Gastrocnemius medialis (tissue), 4 donors: ENCODE measurements around the gene C4orf51. TPM values are rescaled to one million over a fixed set of nuclear protein-coding genes. Genes with fewer than 3 reads are reported as not detected.

Experiments used
- ATAC-seq, 2 donors: fragments of 150-250 bp; one replicate each; pipeline ENCODE4 v1.9.1; 2016
- DNase-seq, 2 donors: peaks; one replicate each; pipeline ENCODE4 v3.0.0-alpha.2; 2019
- H3K27ac ChIP-seq, 4 donors: fragments of 200-600 bp; sonication (generic); 1 replicate in 1 of 4; 2 replicates in 3 of 4; pipeline ENCODE4 v1.5.1; 2016 to 2018; ENCODE audit warnings: mild to moderate bottlenecking in 2 of 4, moderate library complexity in 1 of 4
- H3K27me3 ChIP-seq, 3 donors: fragments of 200-600 bp; sonication (generic) in 2 of 3; 1 replicate in 1 of 3; 2 replicates in 2 of 3; pipeline versions ENCODE4 v1.5.1 to v1.6.0; 2016 to 2019; ENCODE audit warnings: mild to moderate bottlenecking in 1 of 3, moderate library complexity in 1 of 3
- H3K36me3 ChIP-seq, 2 donors: fragments of 200-600 bp; sonication (generic) in 1 of 2; one replicate each; pipeline ENCODE4 v1.5.1; 2017 to 2018
- H3K4me1 ChIP-seq, 2 donors: fragments of 200-600 bp; sonication (generic) in 1 of 2; one replicate each; pipeline ENCODE4 v1.5.1; 2016 to 2017; ENCODE audit warnings: mild to moderate bottlenecking in 2 of 2
- H3K4me3 ChIP-seq, 4 donors: fragments of 200-600 bp; sonication (generic) in 3 of 4; 1 replicate in 1 of 4; 2 replicates in 3 of 4; pipeline ENCODE4 v1.5.1; 2016 to 2019; ENCODE audit warnings: mild to moderate bottlenecking in 2 of 4
- H3K9me3 ChIP-seq, 3 donors: fragments of 200-600 bp; sonication (generic) in 2 of 3; 1 replicate in 1 of 3; 2 replicates in 2 of 3; pipeline ENCODE4 v1.5.1; 2016 to 2019
- CTCF ChIP-seq, 5 experiments: fragments of 450-650 bp in 3 of 5; fragments of 200-600 bp in 2 of 5; sonication (generic) in 2 of 5; IDR thresholded peaks in 4 of 5; conservative IDR thresholded peaks in 1 of 5; 1 replicate in 4 of 5; 2 replicates in 1 of 5; pipeline ENCODE4 v1.5.1; 2016 to 2019; ENCODE audit warnings: antibody characterized with exemption in 5 of 5, mild to moderate bottlenecking in 3 of 5, moderate library complexity in 3 of 5
- POLR2A ChIP-seq, 2 donors: fragments of 450-650 bp; IDR thresholded peaks; one replicate each; pipeline ENCODE4 v1.6.1; 2017; ENCODE audit warnings: antibody characterized with exemption in 2 of 2, mild to moderate bottlenecking in 2 of 2, moderate library complexity in 2 of 2
- in situ Hi-C, 4 donors: fragments of 200-750 bp; cut with MboI; loops; one replicate each; pipeline versions ENCODE4 v1.15.0 to v1.8.0; 2017; ENCODE audit warnings: low sequenced_read_pairs in 4 of 4
- intact Hi-C: fragments of 100-400 bp; cut with DNase I; formaldehyde crosslinking; loops from one replicate; pipeline ENCODE4 v1.15.1; 2023; ENCODE audit warnings: low total_unique reads
- total RNA-seq, 4 donors: library from RNA; depleted of rRNA; stranded (reverse); fragments of >200 nt; gene quantifications; one replicate each; pipeline versions ENCODE4 v1.1.0 to v1.2.3, GENCODE V29; 2016

Gene C4orf51
- total RNA-seq, 4 donors from 2014 or later, result not detected

- Histone ChIP-seq H3K36me3 (peaks cover 0 to 4% of the 10 kb centered on the region in 2 donors), H3K4me1 (peaks cover 6 to 11% of the 10 kb centered on the region in 2 donors), H3K4me3 (no peak overlapping the region), H3K9me3 (no peaks in the 10 kb centered on the region), H3K27ac (peak overlapping the region in 3 of 4 donors; percentile 75 to 79 (median 76)), H3K27me3 (no peaks in the 10 kb centered on the region)
- no peak for TF ChIP-seq CTCF (IDR thresholded peaks at IDR 0.05 in 4 of 5, conservative IDR thresholded peaks at IDR 0.05 in 1 of 5)
- no peak for TF ChIP-seq POLR2A (IDR thresholded peaks at IDR 0.05)
- no peak for DNase-seq
- no peak for ATAC-seq
- in situ Hi-C loops (no loop called here), intact Hi-C loops (no loop called here)
Observed at GRCh38 chr4:145775406-145775805, 95.5 kb downstream of the C4orf51 start.

GRCh38 chr4:145776208-145776607 lies 96.3 kb downstream of the C4orf51 start:
- Histone ChIP-seq H3K27ac (no peak overlapping the region), H3K36me3 (peaks cover 0 to 4% of the 10 kb centered on the region in 2 donors), H3K27me3 (no peaks in the 10 kb centered on the region), H3K4me1 (peaks cover 6 to 11% of the 10 kb centered on the region in 2 donors), H3K9me3 (no peaks in the 10 kb centered on the region), H3K4me3 (no peak overlapping the region)
- TF ChIP-seq CTCF (IDR thresholded peaks at IDR 0.05 in 4 of 5, conservative IDR thresholded peaks at IDR 0.05 in 1 of 5), result no peak
- TF ChIP-seq POLR2A (IDR thresholded peaks at IDR 0.05), result no peak
- no peak for ATAC-seq
- in situ Hi-C loops (no loop called here), intact Hi-C loops (no loop called here)
- DNase-seq, result no peak

DNA sequence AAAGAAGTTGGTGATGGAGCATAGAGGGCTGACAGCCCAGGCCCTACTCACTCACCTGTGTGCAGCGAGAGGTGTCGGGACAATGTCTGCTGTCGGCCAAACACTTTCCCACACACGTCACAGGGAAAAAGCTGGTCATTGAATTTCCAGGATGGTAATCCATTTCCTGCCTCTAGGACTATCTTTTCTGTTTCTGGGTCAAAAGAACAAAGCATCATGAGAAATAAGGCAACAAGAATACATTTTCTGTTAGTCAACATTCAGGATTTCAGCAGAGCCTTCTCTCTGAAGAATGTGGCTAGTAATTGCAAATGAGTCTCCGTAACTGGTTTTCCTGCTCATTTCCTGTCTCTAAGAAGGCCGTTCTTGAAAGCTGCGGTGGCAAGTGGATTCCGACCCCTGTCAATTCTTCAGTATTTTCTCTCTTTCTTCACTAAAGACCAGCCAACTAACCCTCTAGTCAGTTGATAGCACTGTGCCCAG lies 99.4 kb downstream of the C4orf51 start:
- peaks cover 5 to 6% of the 10 kb centered on the region in 2 donors for H3K4me1 ChIP-seq
- H3K9me3 ChIP-seq, result no peaks in the 10 kb centered on the region
- TF ChIP-seq CTCF (IDR thresholded peaks at IDR 0.05 in 4 of 5, conservative IDR thresholded peaks at IDR 0.05 in 1 of 5), result no peak
- no peak for TF ChIP-seq POLR2A (IDR thresholded peaks at IDR 0.05)
- no peaks in the 10 kb centered on the region for H3K27me3 ChIP-seq
- no peaks in the 10 kb centered on the region for H3K36me3 ChIP-seq
- DNase-seq, result no peak
- intact Hi-C loops, result no loop called here
- no peak for ATAC-seq
- no peak overlapping the region for H3K27ac ChIP-seq
- in situ Hi-C loops, result no loop called here
- no peak overlapping the region for H3K4me3 ChIP-seq

- Histone ChIP-seq H3K4me1 (peaks cover 6 to 13% of the 10 kb centered on the region in 2 donors), H3K36me3 (no peaks in the 10 kb centered on the region), H3K4me3 (no peak overlapping the region), H3K27ac (no peak overlapping the region), H3K27me3 (no peaks in the 10 kb centered on the region), H3K9me3 (no peaks in the 10 kb centered on the region)
- ATAC-seq (no peak), DNase-seq (no peak)
- in situ Hi-C loops (no loop called here), intact Hi-C loops (no loop called here)
- TF ChIP-seq CTCF (IDR thresholded peaks at IDR 0.05 in 4 of 5, conservative IDR thresholded peaks at IDR 0.05 in 1 of 5) (no peak), POLR2A (IDR thresholded peaks at IDR 0.05) (no peak)
Observed at GRCh38 chr4:145781351-145781750, 101.4 kb downstream of the C4orf51 start.

Other genes with a start within 250 kb of the C4orf51 start
- 10 to 100 TPM; 19.9 to 33.9 (median 21.7) TPM for gene SMAD1, start 198.3 kb upstream of the C4orf51 start, total RNA-seq
- gene MMAA, start 60.8 kb upstream of the C4orf51 start, total RNA-seq, result 10 to 100 TPM in 1 of 4 donors, 1 to 10 TPM in 3; 5.1 to 10.9 (median 8.4) TPM